PC-9 (cell line): ENCODE results near the gene SNX4.

Experiments
- CTCF ChIP-seq: fragments of 200-600 bp; sonication (generic); conservative IDR thresholded peaks from 2 replicates; pipeline ENCODE4 v1.6.1; 2017; ENCODE audit warnings: mixed run types, antibody characterized with exemption, mild to moderate bottlenecking, moderate library complexity
- EZH2 ChIP-seq: fragments of 200-600 bp; sonication (generic); IDR thresholded peaks from 2 replicates; pipeline ENCODE4 v1.8.0; 2017; ENCODE audit warnings: antibody characterized with exemption, low read depth

GRCh38 chr3:125528920-125529319 lies 8.9 kb upstream of the SNX4 start:
- no peak for TF ChIP-seq CTCF
- no peak for TF ChIP-seq EZH2
